KMS-11 (cell line): ENCODE measurements around the gene RADIL.
"Not testable (repeated sequence)": the region's sequence is repeated elsewhere in the genome, so short reads cannot be mapped to it uniquely, and the experiment has no call there.

Experiments used
- H2AFZ ChIP-seq: fragments of 200-600 bp; sonication (generic); 2 replicates; pipeline ENCODE4 v1.6.1; 2016; ENCODE audit warnings: antibody characterized with exemption, mixed run types, low read depth
- H3K27ac ChIP-seq: fragments of 200-600 bp; sonication (generic); 2 replicates; pipeline ENCODE4 v1.6.1; 2016; ENCODE audit warnings: mild to moderate bottlenecking, mixed run types
- H3K27me3 ChIP-seq: fragments of 200-600 bp; sonication (generic); 2 replicates; pipeline ENCODE4 v1.6.1; 2017; ENCODE audit warnings: mild to moderate bottlenecking, low read depth, mixed run types, moderate library complexity; ENCODE audit not compliant: insufficient read depth
- H3K36me3 ChIP-seq: fragments of 200-600 bp; sonication (generic); 2 replicates; pipeline ENCODE4 v1.6.1; 2017; ENCODE audit warnings: mild to moderate bottlenecking, mixed run types; ENCODE audit not compliant: insufficient read depth
- H3K4me1 ChIP-seq: fragments of 200-600 bp; sonication (generic); 2 replicates; pipeline ENCODE4 v1.6.1; 2016; ENCODE audit warnings: mild to moderate bottlenecking, low read depth, mixed run types; ENCODE audit not compliant: poor library complexity, severe bottlenecking
- H3K4me2 ChIP-seq: fragments of 200-600 bp; sonication (generic); 2 replicates; pipeline ENCODE4 v1.7.0; 2016; ENCODE audit warnings: mild to moderate bottlenecking, mixed run types
- H3K4me3 ChIP-seq: fragments of 200-600 bp; sonication (generic); IDR thresholded peaks from 2 replicates; pipeline ENCODE4 v1.6.1; 2017; ENCODE audit warnings: low read depth, low read length, mixed read lengths; ENCODE audit not compliant: insufficient read depth
- H3K79me2 ChIP-seq: fragments of 200-600 bp; sonication (generic); 2 replicates; pipeline ENCODE4 v1.6.1; 2016; ENCODE audit warnings: low read depth, mixed run types; ENCODE audit not compliant: insufficient read depth
- H3K9ac ChIP-seq: fragments of 200-600 bp; sonication (generic); 2 replicates; pipeline ENCODE4 v1.6.1; 2016; ENCODE audit warnings: mild to moderate bottlenecking, mixed run types
- H4K20me1 ChIP-seq: fragments of 200-600 bp; sonication (generic); 2 replicates; pipeline ENCODE4 v1.6.1; 2016; ENCODE audit warnings: mild to moderate bottlenecking, mixed run types; ENCODE audit not compliant: insufficient read depth
- CTCF ChIP-seq: fragments of 200-600 bp; sonication (generic); conservative IDR thresholded peaks from 2 replicates; pipeline ENCODE4 v1.6.1; 2017; ENCODE audit warnings: low read depth, mild to moderate bottlenecking, antibody characterized with exemption, low read length, moderate library complexity, mixed read lengths

The RADIL gene

GRCh38 chr7:4803397-4804241 is 79.9 kb downstream of the RADIL start:
- Histone ChIP-seq H3K79me2 (no peaks in the 10 kb centered on the region), H3K4me1 (no peaks in the 10 kb centered on the region), H3K4me3 (no peak overlapping the region), H3K4me2 (no peak overlapping the region), H2AFZ (no peak overlapping the region), H3K27ac (no peak overlapping the region), H3K27me3 (no peaks in the 10 kb centered on the region; the same call in 1 of the 2 replicates), H3K36me3 (no peaks in the 10 kb centered on the region), H4K20me1 (no peaks in the 10 kb centered on the region), H3K9ac (no peak overlapping the region)
- no peak for TF ChIP-seq CTCF

GRCh38 chr7:4802577-4802976 is 80.9 kb downstream of the RADIL start:
- not testable (repeated sequence) for H3K9ac ChIP-seq, H3K4me3 ChIP-seq, H4K20me1 ChIP-seq, H3K4me1 ChIP-seq, H3K79me2 ChIP-seq, H2AFZ ChIP-seq, H3K27me3 ChIP-seq, H3K4me2 ChIP-seq, H3K36me3 ChIP-seq, H3K27ac ChIP-seq

GRCh38 chr7:4801839-4802231 is 81.7 kb downstream of the RADIL start:
- no peak overlapping the region for H3K9ac ChIP-seq

GRCh38 chr7:4800926-4801838 is 82.3 kb downstream of the RADIL start:
- no peak overlapping the region for H3K9ac ChIP-seq
- H3K79me2 ChIP-seq, result no peaks in the 10 kb centered on the region
- H3K27ac ChIP-seq, result no peak overlapping the region
- H3K36me3 ChIP-seq, result no peaks in the 10 kb centered on the region
- no peak for TF ChIP-seq CTCF
- H3K27me3 ChIP-seq, result no peaks in the 10 kb centered on the region
- no peaks in the 10 kb centered on the region for H4K20me1 ChIP-seq
- no peak overlapping the region for H3K4me3 ChIP-seq
- H3K4me1 ChIP-seq, result no peaks in the 10 kb centered on the region
- no peak overlapping the region for H3K4me2 ChIP-seq
- H2AFZ ChIP-seq, result no peak overlapping the region

More at GRCh38 chr7:4801839-4802231, 81.7 kb downstream of the RADIL start:
- no peaks in the 10 kb centered on the region for H3K79me2 ChIP-seq
- H4K20me1 ChIP-seq, result no peaks in the 10 kb centered on the region
- H3K4me3 ChIP-seq, result no peak overlapping the region
- H3K4me2 ChIP-seq, result no peak overlapping the region
- no peaks in the 10 kb centered on the region for H3K4me1 ChIP-seq
- no peaks in the 10 kb centered on the region; the same call in 1 of the 2 replicates for H3K27me3 ChIP-seq
- H3K36me3 ChIP-seq, result no peaks in the 10 kb centered on the region
- H3K27ac ChIP-seq, result no peak overlapping the region
- no peak overlapping the region for H2AFZ ChIP-seq
- TF ChIP-seq CTCF, result no peak
